K562 (cell line): ENCODE measurements around the gene RNF227. TPM values are rescaled to one million over a fixed set of nuclear protein-coding genes. Genes with fewer than 3 reads are reported as not detected.
A peak's percentile ranks its signal among the peaks of the same experiment; 100 is the strongest.

ENCODE experiments used
- ATAC-seq: fragments of 200-7000 bp; cut with Tn5 transposase; 3 replicates; pipeline ENCODE4 v1.9.1; 2020; ENCODE audit warnings: moderate library complexity
- BruUV-seq: library from RNA; stranded (reverse); fragments of 400-500 nt; replicated peaks from 2 replicates; lab custom pipeline; 2021; lab: Mats Ljungman, UMichigan
- CTCF ChIA-PET: fragments of 300-600 bp; formaldehyde crosslinking; extraction: SDS; loops from one replicate; lab custom pipeline; 2021; ENCODE audit warnings: low intra/inter-chr PET ratio; lab: Yijun Ruan, JAX
- POLR2A ChIA-PET: fragments of 300-600, 350-650 bp; sonication (Branson Sonifier 250); formaldehyde crosslinking; extraction: SDS; loops from one replicate; lab custom pipeline; 2021; ENCODE audit warnings: antibody characterized with exemption, inconsistent platforms; lab: Yijun Ruan, JAX
- DNase-seq, 4 experiments: peaks; one replicate each; pipeline versions ENCODE4 v3.0.0 to v3.0.0-alpha.2; 2011 to 2018; ENCODE audit warnings: low spot score in 3 of 4, mixed read lengths in 3 of 4; ENCODE audit errors: extremely low read depth in 1 of 4
- FAIRE-seq: peaks from 2 replicates; lab custom pipeline; 2011; peaks lifted over from hg19 to GRCh38; lab: Jason Lieb, UNC
- H2AFZ ChIP-seq: 2 replicates; pipeline ENCODE4 v1.6.0; 2011; ENCODE audit warnings: low read depth, low read length, control low read depth, inconsistent platforms
- H3K27ac ChIP-seq: fragments of 200-600 bp; 3 replicates; pipeline ENCODE4 v1.8.0; 2011; ENCODE audit warnings: low read depth, mild to moderate bottlenecking, control low read depth, inconsistent platforms, low read length, moderate library complexity, mixed read lengths; ENCODE audit errors: extremely low read depth
- H3K27me3 ChIP-seq, 2 experiments: fragments of 300-600 bp in 1 of 2; 2 replicates in 1 of 2; 3 replicates in 1 of 2; pipeline versions ENCODE4 v1.6.0 to v1.8.0; 2011; ENCODE audit warnings: inconsistent platforms in 2 of 2, low read length in 2 of 2, mild to moderate bottlenecking in 1 of 2, mixed read lengths in 1 of 2, moderate library complexity in 1 of 2; ENCODE audit not compliant: control insufficient read depth in 2 of 2, insufficient read depth in 2 of 2
- H3K36me3 ChIP-seq: fragments of 300-600 bp; 3 replicates; pipeline ENCODE4 v1.8.0; 2011; ENCODE audit warnings: mild to moderate bottlenecking, low read length, inconsistent platforms; ENCODE audit not compliant: control insufficient read depth, insufficient read depth
- H3K4me1 ChIP-seq, 2 experiments: fragments of 200-600 bp in 1 of 2; replicated peaks in 1 of 2; 2 replicates in 1 of 2; 3 replicates in 1 of 2; pipeline versions ENCODE4 v1.5.1 to v1.8.0; 2011; ENCODE audit warnings: inconsistent platforms in 2 of 2, low read length in 2 of 2, mild to moderate bottlenecking in 1 of 2, mixed read lengths in 1 of 2, moderate library complexity in 1 of 2; ENCODE audit not compliant: control insufficient read depth in 2 of 2, insufficient read depth in 2 of 2
- H3K4me2 ChIP-seq: 2 replicates; pipeline ENCODE4 v1.6.1; 2011; ENCODE audit warnings: low read length, control low read depth, inconsistent platforms, mixed read lengths; ENCODE audit not compliant: insufficient read depth
- H3K4me3 ChIP-seq: fragments of 200-600 bp; sonication (generic), shearing (Covaris generic); 2 replicates; pipeline ENCODE4 v1.5.1; 2016; ENCODE audit warnings: control low read depth, inconsistent platforms
- H3K79me2 ChIP-seq: fragments of 200-600 bp; 3 replicates; pipeline ENCODE4 v1.8.0; 2011; ENCODE audit warnings: low read length, inconsistent platforms; ENCODE audit not compliant: control insufficient read depth, insufficient read depth
- H3K9ac ChIP-seq, 2 experiments: 2 replicates each; pipeline versions ENCODE4 v1.6.0 to v1.6.1; 2011; ENCODE audit warnings: low read depth in 2 of 2, low read length in 2 of 2, control low read depth in 1 of 2, inconsistent platforms in 1 of 2, mild to moderate bottlenecking in 1 of 2, mixed read lengths in 1 of 2; ENCODE audit not compliant: insufficient read depth in 1 of 2
- H3K9me1 ChIP-seq: one replicate; pipeline ENCODE4 v1.6.0; 2011; ENCODE audit warnings: inconsistent platforms, mild to moderate bottlenecking, low read length, moderate library complexity; ENCODE audit not compliant: control insufficient read depth, insufficient read depth
- H3K9me3 ChIP-seq: replicated peaks from 2 replicates; pipeline ENCODE4 v1.5.1; 2011; ENCODE audit warnings: low read depth, low read length, inconsistent platforms; ENCODE audit not compliant: control insufficient read depth, insufficient read depth
- H4K20me1 ChIP-seq: replicated peaks from 2 replicates; pipeline ENCODE4 v1.6.1; 2011; ENCODE audit warnings: low read length, inconsistent platforms, mixed read lengths; ENCODE audit not compliant: control insufficient read depth, insufficient read depth
- CBX1 ChIP-seq: sonication (generic); IDR thresholded peaks from 2 replicates; pipeline ENCODE4 v1.6.1; 2016; ENCODE audit warnings: antibody characterized with exemption, low read depth, mild to moderate bottlenecking
- ESRRB ChIP-seq: fragments of 250-450 bp; sonication (Bioruptor Pico); IDR thresholded peaks from 2 replicates; pipeline ENCODE4 v1.5.0; 2020; ENCODE audit warnings: mild to moderate bottlenecking, moderate library complexity, borderline replicate concordance
- MCM7 ChIP-seq, 2 experiments: fragments of 450-650 bp; IDR thresholded peaks; 2 replicates each; pipeline ENCODE4 v1.6.1; 2016 to 2018
- MLLT1 ChIP-seq, 2 experiments: fragments of 450-650 bp; IDR thresholded peaks; 2 replicates each; pipeline ENCODE4 v1.6.1; 2016
- MTA1 ChIP-seq: fragments of 450-650 bp; IDR thresholded peaks from 2 replicates; pipeline ENCODE4 v1.6.1; 2017; ENCODE audit warnings: borderline replicate concordance
- NELFE ChIP-seq: IDR thresholded peaks from 2 replicates; pipeline ENCODE4 v1.6.1; 2011; ENCODE audit warnings: mild to moderate bottlenecking; ENCODE audit not compliant: insufficient read depth, insufficient read length
- PRMT5 ChIP-seq: sonication (generic); formaldehyde crosslinking; IDR thresholded peaks from 2 replicates; pipeline ENCODE4 v1.5.0; 2020; ENCODE audit warnings: missing genetic modification reagents
- SMARCE1 ChIP-seq: fragments of 450-650 bp; IDR thresholded peaks from 2 replicates; pipeline ENCODE4 v1.7.1; 2016; ENCODE audit warnings: mild to moderate bottlenecking
- ZNF124 ChIP-seq: sonication (generic); formaldehyde crosslinking; IDR thresholded peaks from 2 replicates; pipeline ENCODE4 v1.8.1; 2022; ENCODE audit warnings: missing genetic modification reagents
- WGBS: fragments of 100-300 bp; shearing (Covaris generic); methylation state at CpG from one replicate; pipeline ENCODE4 v1.1.6; 2016; ENCODE audit warnings: low coverage, mixed read lengths; ENCODE audit not compliant: insufficient coverage; ENCODE audit errors: missing lambda C conversion rate; 5-methylcytosine and 5-hydroxymethylcytosine counted together
- in situ Hi-C: fragments of 300-500 bp; cut with MboI; formaldehyde crosslinking; loops from 4 replicates; pipeline ENCODE4 v1.15.0; 2018; ENCODE audit warnings: inconsistent platforms, mixed read lengths
- intact Hi-C: fragments of 100-400 bp; cut with micrococcal nuclease; formaldehyde crosslinking; loops from 2 replicates; pipeline ENCODE4 v1.14.2; 2022
- polyA plus RNA-seq, 8 experiments: library from polyadenylated mRNA; depleted of rRNA in 4 of 8; stranded (reverse) in 5 of 8; unstranded in 3 of 8; fragments of >200 nt; fragmentation: Nextera tagmentation in 2 of 8; fragmentation: Illumina TruSeq in 1 of 8; extraction: Ambion mirVana in 2 of 8; extraction: Trizol in 1 of 8; gene quantifications; 2 replicates each; pipeline versions ENCODE4 v1.2.1 to v1.2.3, GENCODE V29; 2011 to 2014; ENCODE audit warnings: inconsistent platforms in 1 of 8, missing spikeins in 1 of 8
- total RNA-seq, 7 experiments: library from RNA; depleted of rRNA in 6 of 7; stranded (reverse); fragments of >200 nt in 6 of 7; fragmentation: Illumina TruSeq in 2 of 7; extraction: Trizol in 2 of 7; gene quantifications; 2 replicates each; pipeline versions ENCODE4 v1.2.1 to v1.2.3, GENCODE V29; 2011 to 2021; ENCODE audit warnings: low replicate concordance in 1 of 7
- TF ChIP-seq, protein P1 (sequence below): fragments of 450-650 bp; IDR thresholded peaks from 2 replicates; pipeline ENCODE4 v1.6.1; 2016
- TF ChIP-seq, protein P2 (sequence below): conservative IDR thresholded peaks from 2 replicates; pipeline ENCODE4 v1.6.1; 2011; ENCODE audit warnings: low read depth, mild to moderate bottlenecking, low read length; ENCODE audit not compliant: control insufficient read depth

Gene RNF227
- total and polyA plus RNA-seq, 9 of the 15 experiments (the other 6 are each of a cell fraction or from before 2014, with no cell fraction given), result 1.1 to 6.7 (median 2.3) TPM

DNA sequence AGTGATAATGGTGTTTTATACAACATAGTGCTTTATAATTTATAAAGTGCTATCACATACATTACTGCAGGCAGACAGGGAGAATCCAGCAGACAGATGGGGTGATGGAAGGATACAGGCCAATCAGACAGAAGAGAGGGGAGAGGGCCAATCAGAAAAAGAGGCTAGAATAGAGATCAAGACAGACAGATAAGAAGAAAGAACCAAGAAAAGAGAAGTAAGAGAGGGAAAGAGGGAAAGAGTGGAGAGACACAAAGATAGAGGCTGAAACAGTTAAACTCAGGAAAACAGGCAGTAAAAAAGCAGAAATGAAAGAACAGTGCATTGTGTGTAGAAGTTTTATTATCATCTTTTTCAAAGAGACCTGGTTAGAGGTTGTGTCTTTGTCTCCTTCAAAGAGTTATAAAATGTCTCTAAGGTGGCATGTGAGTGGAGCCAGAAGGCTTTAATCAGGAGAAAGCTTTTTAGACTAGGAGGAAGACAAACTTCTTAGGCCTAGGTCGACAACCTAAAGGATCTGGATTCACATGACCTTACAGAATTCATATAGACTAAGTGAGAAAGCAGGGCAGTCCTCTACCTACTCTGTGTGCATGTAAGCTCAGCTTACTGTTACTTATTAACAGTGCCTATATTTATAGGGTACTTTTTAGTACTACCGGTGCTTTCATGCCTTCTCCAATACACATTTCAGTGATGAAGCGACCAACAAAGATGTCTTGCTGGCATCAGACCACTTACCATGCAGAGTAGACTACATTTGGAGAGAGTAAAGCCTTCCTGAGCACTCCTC, 35.8 kb downstream of the RNF227 start:
- peaks cover 7 to 31% of the 10 kb centered on the region in 2 experiments for H3K4me1 ChIP-seq
- in situ Hi-C loops, result no loop called here
- peak in 3 of 4 experiments; percentile 25 to 30 (median 27) for DNase-seq
- 0 out of 2 replicates have a peak overlapping the region, but pooled peaks have one; percentile 58 for H3K4me2 ChIP-seq
- no peak for FAIRE-seq
- TF ChIP-seq ESRRB (CRISPR knock-in tag), result no peak
- peak; percentile 28; the same call in 1 of the 2 replicates for TF ChIP-seq MTA1
- TF ChIP-seq, protein P1, sequence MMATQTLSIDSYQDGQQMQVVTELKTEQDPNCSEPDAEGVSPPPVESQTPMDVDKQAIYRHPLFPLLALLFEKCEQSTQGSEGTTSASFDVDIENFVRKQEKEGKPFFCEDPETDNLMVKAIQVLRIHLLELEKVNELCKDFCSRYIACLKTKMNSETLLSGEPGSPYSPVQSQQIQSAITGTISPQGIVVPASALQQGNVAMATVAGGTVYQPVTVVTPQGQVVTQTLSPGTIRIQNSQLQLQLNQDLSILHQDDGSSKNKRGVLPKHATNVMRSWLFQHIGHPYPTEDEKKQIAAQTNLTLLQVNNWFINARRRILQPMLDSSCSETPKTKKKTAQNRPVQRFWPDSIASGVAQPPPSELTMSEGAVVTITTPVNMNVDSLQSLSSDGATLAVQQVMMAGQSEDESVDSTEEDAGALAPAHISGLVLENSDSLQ, result peak; percentile 41; the same call in 1 of the 2 replicates
- TF ChIP-seq MLLT1 (IDR thresholded peaks at IDR 0.05), result 0 out of 4 replicates have a peak, but pooled peaks of 1 of the 2 experiments have one; percentile 21
- no peak for TF ChIP-seq PRMT5 (CRISPR knock-in tag)
- TF ChIP-seq SMARCE1, result 0 out of 2 replicates have a peak, but pooled peaks have one; percentile 21
- TF ChIP-seq, protein P2, sequence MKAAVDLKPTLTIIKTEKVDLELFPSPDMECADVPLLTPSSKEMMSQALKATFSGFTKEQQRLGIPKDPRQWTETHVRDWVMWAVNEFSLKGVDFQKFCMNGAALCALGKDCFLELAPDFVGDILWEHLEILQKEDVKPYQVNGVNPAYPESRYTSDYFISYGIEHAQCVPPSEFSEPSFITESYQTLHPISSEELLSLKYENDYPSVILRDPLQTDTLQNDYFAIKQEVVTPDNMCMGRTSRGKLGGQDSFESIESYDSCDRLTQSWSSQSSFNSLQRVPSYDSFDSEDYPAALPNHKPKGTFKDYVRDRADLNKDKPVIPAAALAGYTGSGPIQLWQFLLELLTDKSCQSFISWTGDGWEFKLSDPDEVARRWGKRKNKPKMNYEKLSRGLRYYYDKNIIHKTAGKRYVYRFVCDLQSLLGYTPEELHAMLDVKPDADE, result no peak
- TF ChIP-seq ZNF124 (CRISPR knock-in tag), result no peak
- no peak for TF ChIP-seq CBX1
- no peak for TF ChIP-seq NELFE
- no peak for TF ChIP-seq MCM7 (IDR thresholded peaks at IDR 0.05)
- H3K9ac ChIP-seq, result no peak overlapping the region
- intact Hi-C loops, result no loop called here
- no peak overlapping the region for H3K4me3 ChIP-seq
- H3K79me2 ChIP-seq, result peaks cover 22% of the 10 kb centered on the region
- no peaks in the 10 kb centered on the region for H4K20me1 ChIP-seq
- H3K9me3 ChIP-seq, result no peaks in the 10 kb centered on the region
- ChIA-PET CTCF (no interaction called here), POLR2A (no interaction called here)
- BruUV-seq, result no TSS peak
- no peaks in the 10 kb centered on the region for H3K27me3 ChIP-seq
- ATAC-seq, result no peak
- no peaks in the 10 kb centered on the region for H3K9me1 ChIP-seq
- H3K27ac ChIP-seq, result no peak overlapping the region
- H3K36me3 ChIP-seq, result peaks cover 41% of the 10 kb centered on the region; the same call in 2 of the 3 replicates
- no peak overlapping the region for H2AFZ ChIP-seq
- WGBS, result 75% methylated on average over 3 of the region's 3 CpGs
